Activated T-cell treated with anti-CD3 and anti-CD28 coated beads for 1 hour (primary cell): Measurements from ENCODE around the gene SNTG2.
"Not testable (repeated sequence)": the region's sequence is repeated elsewhere in the genome, so short reads cannot be mapped to it uniquely, and the experiment has no call there.

Experiments used
- DNase-seq: peaks from one replicate; pipeline ENCODE4 v3.0.0-alpha.2; 2020; ENCODE audit warnings: low read depth

Gene SNTG2

GRCh38 chr2:950080-950966, at the start of gene SNTG2:
TSS of gene SNTG2 (plus strand) at chr2:950849. CDS start at chr2:950997, 148 bp downstream.
- DNase-seq = peak; percentile 46

GRCh38 chr2:902584-902983, 48.1 kb upstream of the SNTG2 start:
- DNase-seq = no peak

GRCh38 chr2:903223-903900, 47.3 kb upstream of the SNTG2 start:
- no peak for DNase-seq

- DNase-seq = no peak
Observed at GRCh38 chr2:904246-905024, 46.2 kb upstream of the SNTG2 start.

- DNase-seq = no peak
Observed at GRCh38 chr2:905091-905832, 45.4 kb upstream of the SNTG2 start.

- no peak for DNase-seq
Observed at GRCh38 chr2:905833-906140, 44.9 kb upstream of the SNTG2 start.

- DNase-seq = no peak
Observed at GRCh38 chr2:907706-908105, 42.9 kb upstream of the SNTG2 start.

- no peak for DNase-seq
Observed at GRCh38 chr2:908568-908967, 42.1 kb upstream of the SNTG2 start.

- DNase-seq = not testable (repeated sequence)
Observed at GRCh38 chr2:909764-910379, 40.8 kb upstream of the SNTG2 start.

- DNase-seq = no peak
Observed at GRCh38 chr2:910698-911097, 40.0 kb upstream of the SNTG2 start.

- DNase-seq = no peak
Observed at GRCh38 chr2:915979-916378, 34.7 kb upstream of the SNTG2 start.

- DNase-seq = no peak
Observed at GRCh38 chr2:916935-917334, 33.7 kb upstream of the SNTG2 start.

GRCh38 chr2:919672-920071, 31.0 kb upstream of the SNTG2 start:
- no peak for DNase-seq

- no peak for DNase-seq
Observed at GRCh38 chr2:920573-920972, 30.1 kb upstream of the SNTG2 start.

GRCh38 chr2:920999-921398, 29.6 kb upstream of the SNTG2 start:
- no peak for DNase-seq

- DNase-seq = no peak
Observed at GRCh38 chr2:922185-922584, 28.5 kb upstream of the SNTG2 start.

GRCh38 chr2:923832-924601, 26.6 kb upstream of the SNTG2 start:
- no peak for DNase-seq

- no peak for DNase-seq
Observed at GRCh38 chr2:924701-925100, 25.9 kb upstream of the SNTG2 start.

- DNase-seq = no peak
Observed at GRCh38 chr2:925309-925708, 25.3 kb upstream of the SNTG2 start.

- DNase-seq = no peak
Observed at GRCh38 chr2:925711-926110, 24.9 kb upstream of the SNTG2 start.

GRCh38 chr2:926259-926793, 24.3 kb upstream of the SNTG2 start:
- no peak for DNase-seq
